Midbrain (tissue), 1 donor: Measurements from ENCODE around the gene ELOVL6.
A peak's percentile ranks its signal among the peaks of the same experiment; 100 is the strongest.
"Not testable (repeated sequence)": the region's sequence is repeated elsewhere in the genome, so short reads cannot be mapped to it uniquely, and the experiment has no call there.

Experiments used
- DNase-seq: peaks from one replicate; lab custom pipeline; 2025; lab: John Stamatoyannopoulos, UW

ELOVL6 gene, protein sequence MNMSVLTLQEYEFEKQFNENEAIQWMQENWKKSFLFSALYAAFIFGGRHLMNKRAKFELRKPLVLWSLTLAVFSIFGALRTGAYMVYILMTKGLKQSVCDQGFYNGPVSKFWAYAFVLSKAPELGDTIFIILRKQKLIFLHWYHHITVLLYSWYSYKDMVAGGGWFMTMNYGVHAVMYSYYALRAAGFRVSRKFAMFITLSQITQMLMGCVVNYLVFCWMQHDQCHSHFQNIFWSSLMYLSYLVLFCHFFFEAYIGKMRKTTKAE

DNA sequence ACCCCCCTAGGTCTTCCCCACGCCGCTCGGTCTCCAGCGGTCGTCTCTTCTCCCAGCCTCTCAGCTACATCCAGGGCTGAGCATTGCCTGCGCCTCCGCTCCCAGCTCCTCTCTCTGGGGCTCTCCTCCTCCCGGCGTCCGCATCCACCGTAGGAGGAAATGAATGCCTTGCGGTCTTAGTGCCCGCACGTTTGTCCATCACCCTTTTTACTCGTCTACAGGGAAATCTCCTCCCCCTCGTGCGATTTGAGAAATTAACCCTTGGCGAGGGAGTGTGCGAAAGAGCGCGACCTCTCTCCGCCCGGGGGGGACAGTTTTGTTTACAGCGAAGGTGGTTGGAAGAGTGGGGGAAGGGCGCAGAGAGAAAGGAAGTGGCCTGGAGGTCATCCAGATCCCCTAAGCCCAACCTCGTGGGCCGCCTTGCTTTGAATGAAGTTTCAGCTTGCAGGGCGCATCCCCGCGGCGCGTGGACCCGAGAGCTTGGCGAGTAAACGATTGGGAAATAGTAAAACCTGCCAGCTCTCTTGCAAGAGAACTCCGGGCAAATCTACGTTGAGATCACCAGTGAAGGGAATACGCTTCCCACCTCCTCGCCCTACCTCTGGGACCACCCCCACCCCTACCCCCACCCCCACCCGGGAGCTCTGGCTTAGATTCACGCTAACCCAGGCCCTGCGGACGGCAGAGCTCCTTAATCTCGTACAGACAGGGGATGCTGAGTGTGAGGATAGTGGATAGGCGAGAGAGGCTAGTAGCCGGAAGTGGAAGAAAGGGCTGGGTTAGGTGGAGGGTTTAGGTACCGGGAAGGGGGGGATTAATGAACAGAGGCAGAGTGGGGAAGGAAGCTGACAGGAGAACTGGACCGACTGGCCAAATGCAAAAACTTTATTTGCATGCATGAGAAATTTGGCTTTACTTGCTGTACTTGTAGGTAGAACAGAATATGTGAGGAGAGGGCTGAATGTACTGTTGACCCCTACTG, at the start of gene ELOVL6:
ELOVL6 (minus strand) TSS at position 181 of the 982 bp plus-strand sequence. CDS start 280 bp downstream, outside the sequence.
- DNase-seq = peak; percentile 76

DNA sequence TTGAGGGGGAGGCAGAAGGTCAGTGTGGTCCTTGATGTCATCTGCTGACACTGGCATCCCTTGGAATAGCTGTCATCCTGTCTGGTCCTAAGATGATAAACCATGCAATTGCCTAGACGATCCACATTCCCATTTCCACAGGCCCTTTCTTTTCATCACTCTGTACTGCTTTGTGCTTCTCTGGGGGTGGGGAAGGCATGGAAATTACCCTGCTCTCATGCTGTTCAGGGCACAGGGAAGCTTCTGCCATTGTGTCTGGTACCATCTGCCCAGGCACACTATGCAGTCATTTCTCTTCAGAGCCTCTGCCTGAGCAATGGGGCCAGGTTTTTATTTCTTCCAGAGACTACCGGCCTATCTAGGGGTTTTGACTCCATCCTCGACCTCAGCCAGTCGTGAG, 49.7 kb upstream of the ELOVL6 start:
- DNase-seq = no peak

DNA sequence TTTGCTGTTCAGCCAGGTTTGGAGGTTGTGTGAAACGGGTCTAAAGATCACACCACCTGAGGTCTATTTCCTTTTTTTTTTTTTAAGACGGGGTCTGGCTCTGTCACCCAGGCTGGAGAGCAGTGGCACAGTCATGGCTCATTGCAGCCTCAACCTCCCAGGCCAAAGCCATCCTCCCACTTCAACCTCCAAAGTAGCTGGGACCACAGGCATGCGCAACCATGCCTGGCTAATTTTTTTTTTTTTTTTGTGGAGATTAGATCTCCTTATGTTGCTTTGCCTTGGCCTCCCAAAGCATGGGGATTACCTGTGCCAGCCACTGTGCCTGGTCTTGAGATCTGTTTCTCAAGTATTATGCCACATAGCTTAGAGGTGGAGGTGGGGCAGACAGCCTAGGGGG, 49.2 kb upstream of the ELOVL6 start:
- DNase-seq = no peak

DNA sequence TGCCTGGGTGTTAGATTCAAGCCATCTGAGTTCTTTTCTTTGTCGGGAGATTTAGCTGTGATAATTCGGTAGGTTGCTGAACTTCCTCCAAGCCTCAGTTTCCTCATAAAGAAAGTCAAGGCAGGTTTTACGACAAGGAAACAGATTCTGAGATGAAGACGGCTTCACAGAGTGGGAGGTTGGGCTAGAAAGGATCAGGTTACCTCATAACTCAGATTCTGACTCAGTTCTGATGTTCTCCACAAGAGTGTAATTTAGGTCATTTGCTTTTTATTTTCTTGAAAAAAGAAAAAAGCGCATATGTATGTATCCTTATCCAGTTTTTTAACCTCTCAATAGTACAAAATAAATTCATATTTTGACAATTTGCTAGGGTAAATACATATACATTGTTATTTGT, 47.2 kb upstream of the ELOVL6 start:
- no peak for DNase-seq

DNA sequence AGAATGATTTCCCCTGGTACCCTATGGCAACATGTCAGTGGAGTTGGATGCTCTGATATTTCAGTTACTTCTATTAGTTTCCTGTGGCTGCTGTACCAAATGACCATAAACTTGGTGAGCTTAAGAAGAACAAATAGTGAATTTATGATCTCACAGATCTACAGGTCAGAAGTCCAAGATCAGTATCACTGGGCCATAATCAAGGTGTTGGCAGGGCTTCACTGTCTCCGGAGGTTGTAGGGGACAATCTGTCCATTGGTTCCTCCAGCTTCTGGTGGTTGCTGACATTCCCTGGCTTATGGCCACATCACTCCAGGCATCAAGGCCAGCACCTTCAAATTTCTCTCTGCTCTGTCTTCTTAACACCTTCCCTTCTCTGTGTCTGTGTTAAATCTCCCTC, 37.9 kb upstream of the ELOVL6 start:
- DNase-seq = no peak

DNA sequence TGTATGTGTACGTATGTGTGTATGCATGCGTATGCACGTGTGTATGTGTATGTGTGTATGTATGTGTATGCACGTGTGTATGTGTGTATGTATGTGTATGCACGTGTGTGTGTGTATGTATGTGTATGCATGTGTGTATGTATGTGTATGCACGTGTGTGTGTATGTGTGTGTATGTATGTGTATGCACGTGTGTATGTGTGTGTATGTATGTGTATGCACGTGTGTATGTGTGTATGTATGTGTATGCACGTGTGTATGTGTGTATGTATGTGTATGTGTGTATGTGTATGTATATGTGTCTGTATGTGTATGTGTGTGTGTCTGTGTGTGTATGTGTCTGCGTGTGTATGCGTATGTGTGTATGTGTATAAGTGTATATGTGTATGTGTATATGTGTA, 35.2 kb upstream of the ELOVL6 start:
- DNase-seq = not testable (repeated sequence)

DNA sequence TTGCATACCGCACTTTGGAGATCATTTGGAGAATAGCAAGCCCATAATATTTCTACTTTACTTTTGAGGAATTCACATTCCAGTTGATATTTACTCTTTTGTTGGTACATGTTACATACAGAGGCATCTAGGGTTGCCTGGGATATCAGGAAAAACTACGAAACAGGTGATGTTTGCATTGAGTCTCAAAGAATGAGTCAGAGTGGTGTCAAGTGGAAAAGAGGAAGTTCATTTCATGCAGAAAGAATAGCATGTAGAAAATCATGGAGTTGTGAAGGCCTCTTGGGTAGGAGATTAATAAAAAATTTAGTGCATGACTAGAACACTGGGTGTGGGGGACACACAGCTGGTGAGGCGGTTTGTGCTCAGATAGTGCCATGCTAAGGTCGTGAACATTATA, 33.5 kb upstream of the ELOVL6 start:
- DNase-seq = no peak

DNA sequence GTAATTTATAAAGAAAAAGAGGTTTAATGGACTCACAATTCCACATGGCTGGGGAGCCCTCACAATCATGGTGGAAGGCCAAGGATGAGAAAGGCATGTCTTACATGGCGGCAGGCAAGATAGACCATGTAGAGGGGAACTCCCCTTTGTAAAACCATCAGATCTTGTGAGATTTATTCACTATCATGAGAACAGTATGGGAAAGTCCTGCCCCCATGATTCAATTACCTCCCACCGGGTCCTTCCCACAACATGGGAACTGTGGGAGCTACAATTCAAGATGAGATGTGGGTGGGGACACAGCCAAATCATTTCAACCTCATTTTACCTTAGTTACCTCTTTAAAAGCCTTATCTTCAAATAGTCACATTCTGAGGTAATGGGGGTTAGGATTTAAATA, 30.9 kb upstream of the ELOVL6 start:
- no peak for DNase-seq

DNA sequence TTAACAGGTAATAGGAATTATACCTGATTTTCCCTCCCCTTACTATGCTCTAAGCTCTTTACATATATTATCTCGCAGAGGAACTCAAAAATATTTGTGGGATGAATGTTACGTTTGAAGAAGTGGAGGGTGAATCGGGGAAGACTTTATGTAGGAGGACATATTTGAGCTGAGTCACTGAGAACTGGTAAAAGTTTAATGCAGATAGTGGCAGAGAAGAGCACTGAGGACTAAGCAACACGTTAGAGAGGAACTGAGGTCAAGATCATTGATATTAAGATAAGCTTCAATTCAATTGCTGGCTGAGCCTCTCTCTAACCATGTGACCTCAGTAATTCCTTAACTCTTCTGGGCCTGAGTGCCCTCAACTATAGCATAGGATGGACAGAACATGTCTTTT, 26.4 kb upstream of the ELOVL6 start:
- DNase-seq = no peak

DNA sequence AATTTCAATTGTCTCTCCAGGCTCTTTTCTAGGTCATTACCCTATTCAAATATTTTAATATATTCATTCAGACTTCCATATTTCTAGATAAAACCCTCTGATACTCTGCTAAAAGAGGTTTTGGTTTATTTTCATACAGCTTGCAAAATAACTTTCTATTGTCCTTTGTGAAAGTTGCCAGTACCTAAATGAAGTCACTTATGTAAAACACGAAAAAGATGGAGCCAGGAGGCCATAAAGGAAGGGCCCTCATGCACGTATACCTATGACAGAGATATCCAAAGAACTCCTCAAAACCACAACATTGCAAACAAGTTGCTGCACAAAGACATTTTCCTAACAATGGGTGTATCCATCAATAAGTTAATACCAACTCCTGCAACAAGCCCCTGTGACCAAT, 25.7 kb upstream of the ELOVL6 start:
- DNase-seq = no peak

DNA sequence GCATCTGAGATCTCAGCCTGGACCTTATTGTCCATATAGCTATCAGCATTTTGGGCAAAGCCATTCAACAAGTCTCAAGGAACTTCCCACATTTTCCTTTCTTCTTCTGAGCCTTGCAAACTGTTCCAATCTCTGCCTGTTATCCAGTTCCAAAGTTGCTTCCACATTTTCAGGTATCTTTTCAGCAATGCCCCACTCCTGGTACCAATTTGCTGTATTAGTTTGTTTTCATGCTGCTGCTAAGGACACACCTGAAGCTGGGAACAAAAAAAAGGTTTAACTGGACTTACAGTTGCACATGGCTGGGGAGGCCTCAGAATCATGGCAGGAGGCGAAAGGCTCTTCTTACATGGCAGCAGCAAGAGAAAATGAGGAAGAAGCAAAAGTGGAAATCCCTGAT, 20.5 kb upstream of the ELOVL6 start:
- not testable (repeated sequence) for DNase-seq

DNA sequence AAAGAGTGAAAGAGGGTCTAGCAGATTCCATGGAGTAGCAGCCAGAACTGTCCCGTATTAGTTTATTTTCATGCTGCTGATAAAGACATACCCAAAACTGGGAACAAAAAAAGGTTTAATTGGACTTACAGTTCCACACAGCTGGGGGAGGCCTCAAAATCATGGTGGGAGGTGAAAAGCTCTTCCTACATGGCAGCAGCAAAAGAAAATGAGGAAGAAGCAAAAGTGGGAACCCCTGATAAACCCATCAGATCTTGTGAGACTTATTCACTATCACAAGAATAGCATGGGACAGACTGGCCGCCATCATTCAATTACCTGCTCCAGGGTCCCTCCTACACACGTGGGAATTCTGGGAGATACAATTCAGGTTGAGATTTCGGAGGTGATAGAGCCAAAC, 18.8 kb upstream of the ELOVL6 start:
- DNase-seq = not testable (repeated sequence)

DNA sequence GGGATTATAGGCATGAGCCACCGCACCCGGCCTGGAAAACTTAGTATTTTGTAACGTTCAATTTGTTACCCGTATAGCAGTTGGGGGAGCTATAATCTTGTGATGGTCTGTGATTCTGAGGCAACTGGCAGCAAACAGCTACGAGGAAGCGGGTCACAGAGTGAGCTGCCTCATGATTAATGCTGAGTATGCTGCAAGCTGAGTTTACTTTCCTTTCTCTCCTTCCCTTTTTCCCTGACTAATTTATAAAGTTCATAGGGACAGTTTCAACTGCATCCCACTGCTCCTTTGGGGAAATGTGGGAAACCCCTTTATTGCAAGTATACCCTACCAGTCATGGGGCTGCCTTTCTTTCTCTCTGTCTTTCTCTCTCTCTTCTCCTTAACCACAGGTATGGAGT, 17.7 kb upstream of the ELOVL6 start:
- DNase-seq = no peak

DNA sequence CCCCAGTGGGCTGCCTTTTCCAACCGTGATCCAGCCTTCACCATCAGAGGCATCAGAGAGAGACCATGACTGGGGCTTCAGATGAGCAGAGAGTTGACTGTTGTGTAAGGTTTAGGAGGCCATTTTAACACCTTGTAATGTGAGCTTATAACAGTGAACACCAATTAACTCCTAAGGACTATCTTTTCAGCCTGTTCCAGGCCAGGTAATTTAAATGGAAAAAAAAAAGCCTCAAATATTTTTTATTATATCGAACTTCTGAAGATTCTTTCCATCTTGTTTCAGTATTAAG, 13.3 kb upstream of the ELOVL6 start:
- no peak for DNase-seq

DNA sequence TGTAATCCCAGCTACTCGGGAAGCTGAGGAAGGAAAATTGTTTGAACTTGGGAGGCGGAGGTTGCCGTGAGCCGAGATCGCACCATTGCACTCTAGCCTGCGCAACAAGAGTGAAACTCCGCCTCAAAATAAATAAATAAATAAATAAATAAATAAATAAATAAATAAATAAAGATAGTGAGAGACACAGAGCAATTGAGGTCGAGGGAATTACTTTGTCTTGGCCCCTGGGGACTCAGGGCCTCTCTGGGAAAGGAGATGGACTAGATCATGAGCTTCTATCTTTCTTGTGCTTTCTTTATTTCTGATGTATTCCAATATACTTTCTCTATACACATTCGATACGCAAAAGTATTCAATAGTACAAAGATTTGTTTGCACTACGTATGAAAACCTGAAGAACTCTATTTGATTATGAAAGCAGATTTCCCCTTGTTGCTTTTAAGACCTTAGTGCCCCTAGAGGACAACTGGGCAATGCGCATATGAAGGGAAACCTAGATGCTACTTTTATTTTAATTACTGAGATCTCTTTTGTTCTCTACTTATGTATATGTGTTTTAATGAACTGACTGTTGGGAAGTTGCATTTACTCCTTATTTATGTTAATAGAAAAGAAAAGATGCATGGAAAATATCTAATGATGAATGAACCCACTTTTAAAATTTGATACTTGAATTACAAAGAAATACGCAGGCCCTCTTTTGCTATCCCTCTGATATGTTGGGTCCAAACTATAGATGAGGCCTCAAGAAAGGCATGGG, 12.8 kb upstream of the ELOVL6 start:
- peak; percentile 8 for DNase-seq

DNA sequence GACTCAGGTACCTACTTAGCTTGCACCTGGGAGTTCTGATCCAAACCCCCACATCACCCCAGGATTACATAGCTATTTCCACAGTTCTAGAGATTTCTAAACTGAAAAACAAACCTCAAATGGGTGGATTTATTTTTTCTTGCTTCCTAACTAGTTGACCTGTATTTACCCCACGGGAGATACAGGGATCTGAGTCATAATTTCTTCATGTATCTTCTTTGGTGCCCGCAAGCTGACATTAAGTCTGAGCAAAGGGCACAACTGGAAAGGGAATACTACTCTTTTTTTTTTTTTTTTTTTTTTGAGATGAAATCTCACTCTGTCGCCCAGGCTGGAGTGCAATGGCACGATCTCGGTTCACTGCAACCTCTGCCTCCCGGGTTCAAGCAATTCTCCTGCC, 10.0 kb upstream of the ELOVL6 start:
- no peak for DNase-seq

DNA sequence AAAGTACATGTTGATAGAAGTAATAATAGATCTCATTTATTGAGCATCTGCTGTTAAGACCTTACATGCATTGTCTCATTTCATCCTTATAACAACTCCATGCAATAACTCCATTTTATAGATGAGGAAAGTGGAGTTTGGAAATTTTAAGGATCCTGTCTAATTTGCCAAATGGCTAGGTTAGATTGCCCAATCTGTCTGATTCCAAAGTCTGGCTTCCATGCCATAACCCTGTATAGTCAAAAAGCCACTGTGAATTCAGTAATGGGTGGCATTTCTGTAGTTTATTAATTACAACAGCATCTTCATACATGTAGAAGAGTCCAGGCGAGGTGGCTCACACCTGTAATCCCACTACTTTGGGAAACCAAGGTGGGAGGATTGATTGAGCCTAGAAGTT, 8.8 kb upstream of the ELOVL6 start:
- DNase-seq = no peak

DNA sequence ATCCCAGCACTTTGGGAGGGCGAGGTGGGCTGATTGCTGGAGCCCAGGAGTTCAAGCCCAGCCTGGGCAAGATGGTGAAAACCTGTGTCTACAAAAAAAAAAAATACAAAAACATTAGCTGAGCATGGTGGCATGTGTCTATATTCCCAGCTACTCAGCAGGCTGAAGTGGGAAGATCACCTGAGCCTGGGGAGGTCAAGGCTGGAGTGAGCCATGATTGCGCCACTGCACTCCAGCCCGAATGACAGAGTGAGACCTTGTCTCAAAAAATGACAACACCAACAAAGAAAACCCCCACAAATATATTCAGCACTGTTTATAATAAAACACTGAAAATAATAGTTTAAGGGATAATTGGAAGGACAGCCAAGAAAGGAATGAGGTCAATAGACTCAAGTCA, 3.6 kb upstream of the ELOVL6 start:
- no peak for DNase-seq

DNA sequence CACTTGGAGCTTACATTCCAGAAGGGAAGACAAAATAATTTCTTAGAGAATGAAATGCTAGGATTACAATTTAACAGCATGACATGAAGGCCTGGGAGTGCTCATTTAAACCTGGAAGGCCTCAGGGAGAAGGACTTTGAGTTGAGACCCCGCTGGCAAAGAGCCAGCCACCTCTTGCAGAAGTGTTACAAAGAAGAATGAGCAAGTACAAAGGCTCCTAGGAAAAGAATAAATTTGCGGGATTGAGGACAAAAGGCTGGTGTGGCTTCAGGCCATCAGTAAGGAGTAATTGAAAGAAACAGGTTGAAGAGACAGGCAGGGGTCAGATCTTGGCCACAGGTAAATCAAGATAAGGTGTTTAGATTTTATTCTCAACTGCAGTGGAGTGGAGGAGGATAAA, 3.1 kb upstream of the ELOVL6 start:
- no peak for DNase-seq

DNA sequence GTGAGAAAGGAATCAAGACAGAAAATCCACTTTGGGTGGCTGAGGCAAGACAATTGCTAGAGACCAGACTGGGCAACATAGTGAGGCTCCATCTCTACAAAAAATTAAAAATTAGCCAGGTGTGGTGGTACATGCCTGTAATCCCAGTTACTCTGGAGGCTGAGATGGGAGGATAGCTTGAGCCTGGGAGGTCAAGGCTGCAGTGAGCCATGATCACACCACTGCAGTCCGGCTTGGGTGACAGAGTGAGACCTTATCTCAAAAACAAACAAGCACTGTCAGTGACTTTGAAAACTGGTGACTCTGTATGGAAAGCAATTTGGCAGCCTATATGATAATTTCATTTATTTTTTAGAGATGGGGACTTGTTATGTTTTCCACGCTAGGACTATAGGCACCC, 2.3 kb upstream of the ELOVL6 start:
- no peak for DNase-seq

DNA sequence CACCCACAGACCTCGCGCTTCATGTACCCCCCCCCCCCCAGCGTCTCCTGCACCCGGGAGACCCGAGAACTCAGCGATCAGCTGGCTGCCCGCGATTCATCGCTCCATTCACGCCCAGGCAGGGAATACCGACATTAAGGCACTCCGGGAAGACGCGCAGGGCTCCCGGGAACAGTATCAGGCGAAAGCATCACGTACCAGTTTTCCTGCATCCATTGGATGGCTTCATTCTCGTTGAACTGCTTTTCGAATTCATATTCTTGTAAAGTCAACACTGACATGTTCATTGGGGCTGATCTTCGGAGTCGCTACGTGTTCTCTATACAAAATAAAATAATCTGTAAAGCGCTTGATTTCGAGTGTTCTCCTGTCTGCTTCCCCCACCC, 373 bp downstream of the ELOVL6 start:
- peak; percentile 60 for DNase-seq

DNA sequence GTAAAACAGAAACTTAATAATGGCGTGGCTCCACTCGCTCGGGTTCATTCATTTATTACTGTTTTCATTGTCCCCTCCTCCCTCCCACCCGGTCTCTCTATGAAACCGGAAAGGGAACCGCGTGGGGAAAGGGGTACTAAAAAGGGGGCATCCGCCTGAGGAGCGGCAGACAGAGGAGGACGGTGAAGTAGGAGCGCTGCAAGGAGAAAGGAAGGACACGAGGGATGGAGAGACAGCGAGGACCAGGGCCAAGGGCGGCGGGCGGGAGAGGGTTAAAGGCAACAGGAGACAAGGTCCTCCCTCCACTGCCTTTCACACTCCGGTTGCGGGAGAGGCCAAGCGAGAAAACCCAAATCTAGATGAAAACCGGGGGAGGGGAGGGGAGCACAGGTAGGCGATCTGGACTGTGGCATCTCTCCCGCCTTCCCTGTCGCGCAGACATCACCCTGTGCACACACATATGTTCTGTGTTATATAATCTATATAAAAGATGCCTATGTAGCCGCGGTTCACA, 829 bp downstream of the ELOVL6 start:
- DNase-seq = peak; percentile 71
